ENCODE data around the gene PPT1. TPM values are rescaled to one million over a fixed set of nuclear protein-coding genes. Genes with fewer than 3 reads are reported as not detected.

Gene PPT1
- total and polyA plus RNA-seq, 2 of the 8 experiments (the other 6 are each of a cell fraction or from before 2014, with no cell fraction given), result 77.1 to 150 TPM

GRCh38 chr1:40102896-40103295 lies 5.8 kb upstream of the PPT1 start (continued):
- TF ChIP-seq BACH1 (IDR thresholded peaks at IDR 0.05; ENCODE audit: low read length), result no peak
- TF ChIP-seq MAX (IDR thresholded peaks at IDR 0.05), result no peak
- TF ChIP-seq BCL11A (IDR thresholded peaks at IDR 0.05; ENCODE audit: low read depth in 2 of 2, low read length in 2 of 2), result no peak
- TF ChIP-seq RXRA (IDR thresholded peaks at IDR 0.05; ENCODE audit: insufficient read depth, low read depth, low read length), result no peak

All from H1 (cell line).